Pancreas (tissue), 10 donors: Measurements from ENCODE around the gene FHIT. TPM values are rescaled to one million over a fixed set of nuclear protein-coding genes. Genes with fewer than 3 reads are reported as not detected.
"Not testable (repeated sequence)": the region's sequence is repeated elsewhere in the genome, so short reads cannot be mapped to it uniquely, and the experiment has no call there.

Experiments
- ATAC-seq, 4 donors: fragments of 200-7000 bp; cut with Tn5 transposase; one replicate each; pipeline versions ENCODE4 v1.8.0 to v1.9.1; 2020; ENCODE audit warnings: mild to moderate bottlenecking in 4 of 4, moderate library complexity in 4 of 4
- DNase-seq, 6 donors: peaks; one replicate each; pipeline ENCODE4 v3.0.0-alpha.2; 2020
- FAIRE-seq: peaks from 2 replicates; lab custom pipeline; 2012; peaks lifted over from hg19 to GRCh38; lab: Jason Lieb, UNC
- H3K27ac ChIP-seq, 4 donors: fragments of 200-600 bp; sonication (generic); 1 replicate in 3 of 4; 2 replicates in 1 of 4; pipeline versions ENCODE4 v1.5.0 to v1.8.0; 2020
- H3K27me3 ChIP-seq, 4 donors: fragments of 200-600 bp; one replicate each; pipeline ENCODE4 v1.8.0; 2021
- H3K36me3 ChIP-seq, 3 donors: fragments of 200-600 bp; sonication (generic) in 1 of 3; one replicate each; pipeline versions ENCODE4 v1.5.0 to v1.8.0; 2020 to 2021
- H3K4me1 ChIP-seq, 3 donors: fragments of 200-600 bp; one replicate each; pipeline ENCODE4 v1.8.0; 2021
- H3K4me3 ChIP-seq, 4 donors: fragments of 200-600 bp; sonication (generic) in 2 of 4; one replicate each; pipeline versions ENCODE4 v1.5.0 to v1.8.0; 2020 to 2021
- H3K9me3 ChIP-seq, 4 donors: fragments of 200-600 bp; one replicate each; pipeline ENCODE4 v1.8.0; 2021
- WGBS, 2 donors: extraction: QIAGEN DNeasy Blood & Tissue Kit; methylation state at CpG; one replicate each; pipeline ENCODE4 v1.1.7; 2013; 5-methylcytosine and 5-hydroxymethylcytosine counted together
- intact Hi-C, 3 donors: fragments of 100-400 bp; cut with DNase I; formaldehyde crosslinking; loops; one replicate each; pipeline versions ENCODE4 v1.11.1 to v1.14.2; 2022
- polyA plus RNA-seq, 2 donors: library from polyadenylated mRNA; stranded (reverse); fragments of 200-250 nt; gene quantifications; one replicate each; pipeline ENCODE4 v1.2.3, GENCODE V29; 2013
- total RNA-seq, 6 donors: library from RNA; stranded (reverse); fragmentation: NEBNext Ultra II Directional in 4 of 6; extraction: Animal tissue kit (Norgen Biotek cat#: 25700) in 4 of 6; gene quantifications; one replicate each; pipeline versions ENCODE4 v1.2.1 to v1.2.4, GENCODE V29; 2021 to 2023
- TF ChIP-seq, protein P1 (sequence below), 4 donors: fragments of 200-600 bp; sonication (generic) in 3 of 4; IDR thresholded peaks; one replicate each; pipeline versions ENCODE4 v1.5.0 to v1.8.0; 2021; ENCODE audit warnings: antibody characterized with exemption in 4 of 4
- donor health status: healthy with polysubstance abuse.
- donor health status: DM: no; HTN: no; CAD: no; lungs with moderate emphysema.
- donor health status: DM: no; HTN: no; CAD: no.
- donor health status: control.
- donor health status: control.
- donor health status: Bipolar disorder and iron deficiency.
- donor health status: DM: yes; HTN: yes; CAD: no.
- donor health status: DM: no; HTN: no; CAD: no.
- donor health status: DM: no; HTN: no; CAD: no.
- donor health status: DM: yes; HTN: yes; CAD: no.

Gene FHIT
- total and polyA plus RNA-seq, 8 donors, result 4.8 to 15.7 (median 8.0) TPM

- WGBS, 2 donors, result 76 to 77% methylated on average over 6 of the region's 6 CpGs
Measured at GRCh38 chr3:61221759-61222362, 29.4 kb downstream of the FHIT start.

DNA sequence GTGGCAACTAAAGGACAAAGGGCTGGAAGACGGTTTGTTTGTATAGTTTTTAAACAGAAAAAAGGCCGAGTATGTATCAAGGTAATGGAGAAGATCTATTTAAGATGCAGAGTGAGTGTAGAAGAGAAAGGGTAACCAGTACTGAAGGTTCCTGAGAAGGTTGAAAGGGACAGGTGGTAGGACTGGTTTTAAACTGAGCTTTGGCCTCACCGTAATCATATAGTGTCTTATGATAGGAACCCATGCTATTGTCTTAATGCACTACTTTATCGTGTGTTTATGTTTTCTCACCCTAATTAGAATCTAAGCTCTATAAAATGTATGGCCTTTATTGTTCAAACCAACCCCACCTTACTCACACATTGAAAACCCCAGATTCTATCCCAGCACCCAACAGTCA is 32.7 kb downstream of the FHIT start:
- FAIRE-seq, result no peak
- H3K9me3 ChIP-seq, result no peaks in the 10 kb centered on the region
- TF ChIP-seq, protein P1, sequence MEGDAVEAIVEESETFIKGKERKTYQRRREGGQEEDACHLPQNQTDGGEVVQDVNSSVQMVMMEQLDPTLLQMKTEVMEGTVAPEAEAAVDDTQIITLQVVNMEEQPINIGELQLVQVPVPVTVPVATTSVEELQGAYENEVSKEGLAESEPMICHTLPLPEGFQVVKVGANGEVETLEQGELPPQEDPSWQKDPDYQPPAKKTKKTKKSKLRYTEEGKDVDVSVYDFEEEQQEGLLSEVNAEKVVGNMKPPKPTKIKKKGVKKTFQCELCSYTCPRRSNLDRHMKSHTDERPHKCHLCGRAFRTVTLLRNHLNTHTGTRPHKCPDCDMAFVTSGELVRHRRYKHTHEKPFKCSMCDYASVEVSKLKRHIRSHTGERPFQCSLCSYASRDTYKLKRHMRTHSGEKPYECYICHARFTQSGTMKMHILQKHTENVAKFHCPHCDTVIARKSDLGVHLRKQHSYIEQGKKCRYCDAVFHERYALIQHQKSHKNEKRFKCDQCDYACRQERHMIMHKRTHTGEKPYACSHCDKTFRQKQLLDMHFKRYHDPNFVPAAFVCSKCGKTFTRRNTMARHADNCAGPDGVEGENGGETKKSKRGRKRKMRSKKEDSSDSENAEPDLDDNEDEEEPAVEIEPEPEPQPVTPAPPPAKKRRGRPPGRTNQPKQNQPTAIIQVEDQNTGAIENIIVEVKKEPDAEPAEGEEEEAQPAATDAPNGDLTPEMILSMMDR (IDR thresholded peaks at IDR 0.05), result no peak
- H3K27me3 ChIP-seq, result no peaks in the 10 kb centered on the region
- ATAC-seq, result no peak
- no peak for DNase-seq
- no peaks in the 10 kb centered on the region for H3K36me3 ChIP-seq
- WGBS, 2 donors, result 71 to 79% methylated on average over 4 of the region's 4 CpGs
- H3K4me1 ChIP-seq, result no peaks in the 10 kb centered on the region
- H3K4me3 ChIP-seq, result no peak overlapping the region
- no peak overlapping the region for H3K27ac ChIP-seq
- intact Hi-C loops, result no loop called here

More at GRCh38 chr3:61221759-61222362, 29.4 kb downstream of the FHIT start:
- Histone ChIP-seq H3K4me1 (peaks cover 0 to 4% (median 0%) of the 10 kb centered on the region in 3 donors), H3K4me3 (no peak overlapping the region), H3K27ac (no peak overlapping the region), H3K9me3 (no peaks in the 10 kb centered on the region), H3K27me3 (no peaks in the 10 kb centered on the region), H3K36me3 (no peaks in the 10 kb centered on the region)
- intact Hi-C loops, result no loop called here
- no peak for FAIRE-seq
- no peak for DNase-seq
- no peak for ATAC-seq
- TF ChIP-seq, protein P1 (IDR thresholded peaks at IDR 0.05), result no peak

DNA sequence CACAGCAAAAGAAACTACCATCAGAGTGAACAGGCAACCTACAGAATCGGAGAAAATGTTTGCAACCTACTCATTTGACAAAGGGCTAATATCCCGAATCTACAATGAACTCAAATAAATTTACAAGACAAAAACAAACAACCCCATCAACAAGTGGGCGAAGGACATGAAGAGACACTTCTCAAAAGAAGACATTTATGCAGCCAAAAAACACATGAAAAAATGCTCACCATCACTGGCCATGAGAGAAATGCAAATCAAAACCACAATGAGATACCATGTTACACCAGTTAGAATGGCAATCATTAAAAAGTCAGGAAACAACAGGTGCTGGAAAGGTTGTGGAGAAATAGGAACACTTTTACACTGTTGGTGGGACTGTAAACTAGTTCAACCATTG is 35.1 kb downstream of the FHIT start:
- H3K27me3 ChIP-seq, H3K4me1 ChIP-seq, H3K9me3 ChIP-seq, intact Hi-C loops, H3K27ac ChIP-seq, DNase-seq, ATAC-seq, H3K36me3 ChIP-seq, FAIRE-seq, H3K4me3 ChIP-seq: not testable (repeated sequence)
- WGBS, 2 donors, result 92 to 94% methylated on average over 3 of the region's 3 CpGs

DNA sequence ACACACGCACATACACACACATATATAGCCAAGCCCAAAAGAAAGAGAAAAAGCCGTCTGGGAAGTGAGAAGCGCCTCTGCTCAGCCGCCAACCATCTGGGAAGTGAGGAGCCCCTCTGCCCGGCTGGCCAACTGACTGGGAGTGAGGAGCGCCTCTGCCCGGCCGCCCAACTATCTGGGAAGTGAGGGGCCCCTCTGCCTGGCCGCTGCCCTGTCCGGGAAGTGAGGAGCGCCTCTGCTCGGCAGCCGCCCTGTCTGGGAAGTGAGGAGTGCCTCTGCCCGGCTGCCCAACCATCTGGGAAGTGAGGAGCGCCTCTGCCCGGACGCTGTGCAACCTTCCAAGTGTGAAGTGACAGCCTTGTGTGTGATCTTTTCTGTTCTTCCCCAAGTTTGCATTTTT is 49.2 kb downstream of the FHIT start:
- TF ChIP-seq, protein P1 (IDR thresholded peaks at IDR 0.05), result no peak
- ATAC-seq (no peak), FAIRE-seq (no peak), DNase-seq (peak in 1 of 6 donors; percentile 42)
- H3K4me3 ChIP-seq, result no peak overlapping the region
- 97 to 98% methylated on average over 17 of the region's 17 CpGs for WGBS, 2 donors
- H3K4me1 ChIP-seq, result peaks cover 0 to 7% (median 0%) of the 10 kb centered on the region in 3 donors
- H3K36me3 ChIP-seq, result no peaks in the 10 kb centered on the region
- H3K27me3 ChIP-seq, result no peaks in the 10 kb centered on the region
- intact Hi-C loops, result no loop called here
- H3K9me3 ChIP-seq, result no peaks in the 10 kb centered on the region
- H3K27ac ChIP-seq, result no peak overlapping the region

GRCh38 chr3:61201071-61201470 is 50.2 kb downstream of the FHIT start:
- Histone ChIP-seq H3K4me3 (no peak overlapping the region), H3K27me3 (no peaks in the 10 kb centered on the region), H3K36me3 (no peaks in the 10 kb centered on the region), H3K27ac (no peak overlapping the region), H3K4me1 (peaks cover 0 to 7% (median 0%) of the 10 kb centered on the region in 3 donors), H3K9me3 (no peaks in the 10 kb centered on the region)
- TF ChIP-seq, protein P1 (IDR thresholded peaks at IDR 0.05), result no peak
- WGBS, 2 donors, result 89% methylated on average over 3 of the region's 3 CpGs
- FAIRE-seq (no peak), DNase-seq (no peak), ATAC-seq (no peak)
- intact Hi-C loops, result no loop called here
